GM12878 (cell line): ENCODE data around the gene UHRF1. TPM values are rescaled to one million over a fixed set of nuclear protein-coding genes. Genes with fewer than 3 reads are reported as not detected.

Experiments used
- BRCA1 ChIP-seq: IDR thresholded peaks from 2 replicates; pipeline ENCODE4 v1.6.1; 2011; ENCODE audit warnings: low read depth, low read length, improper control_type of control experiment
- CEBPB ChIP-seq, 2 experiments: fragments of 150-350 bp in 1 of 2; IDR thresholded peaks; 2 replicates each; pipeline ENCODE4 v1.6.1; 2012 to 2014; ENCODE audit warnings: low read depth in 2 of 2, low read length in 2 of 2, borderline replicate concordance in 1 of 2, inconsistent platforms in 1 of 2
- E2F4 ChIP-seq: IDR thresholded peaks from 2 replicates; pipeline ENCODE4 v1.6.1; 2012; ENCODE audit warnings: low read depth, low read length, improper control_type of control experiment
- ESRRA ChIP-seq: IDR thresholded peaks from 2 replicates; pipeline ENCODE4 v1.6.1; 2012; ENCODE audit warnings: mild to moderate bottlenecking, low read length, improper control_type of control experiment
- ETV6 ChIP-seq, 2 experiments: fragments of 450-650 bp in 1 of 2; IDR thresholded peaks in 1 of 2; conservative IDR thresholded peaks in 1 of 2; 2 replicates each; pipeline ENCODE4 v1.6.1; 2014; ENCODE audit warnings: antibody characterized with exemption in 1 of 2, borderline replicate concordance in 1 of 2, low read depth in 1 of 2, mild to moderate bottlenecking in 1 of 2, moderate library complexity in 1 of 2
- NFYB ChIP-seq: IDR thresholded peaks from 2 replicates; pipeline ENCODE4 v1.6.1; 2011; ENCODE audit warnings: low read depth, mild to moderate bottlenecking, low read length, improper control_type of control experiment, moderate library complexity; ENCODE audit not compliant: insufficient read depth
- POLR2A ChIP-seq: IDR thresholded peaks from 2 replicates; pipeline ENCODE4 v1.6.1; 2011; ENCODE audit warnings: low read depth, mild to moderate bottlenecking, low read length
- RUNX3 ChIP-seq: IDR thresholded peaks from 2 replicates; pipeline ENCODE4 v1.6.1; 2012; ENCODE audit warnings: low read length, inconsistent platforms
- SUPT20H ChIP-seq: IDR thresholded peaks from 2 replicates; pipeline ENCODE4 v1.6.1; 2011; ENCODE audit warnings: low read depth, mild to moderate bottlenecking, low read length, moderate library complexity, borderline replicate concordance; ENCODE audit not compliant: control insufficient read depth
- ZBTB40 ChIP-seq: fragments of 450-650 bp; IDR thresholded peaks from 2 replicates; pipeline ENCODE4 v1.6.1; 2016; ENCODE audit warnings: mild to moderate bottlenecking, moderate library complexity, borderline replicate concordance
- polyA plus RNA-seq, 11 experiments: library from polyadenylated mRNA; depleted of rRNA in 4 of 11; unstranded in 6 of 11; stranded (reverse) in 5 of 11; fragments of >200 nt; fragmentation: Nextera tagmentation in 4 of 11; fragmentation: Illumina TruSeq in 1 of 11; extraction: Ambion mirVana in 4 of 11; extraction: Trizol in 1 of 11; gene quantifications; 1 replicate in 1 of 11; 2 replicates in 10 of 11; pipeline versions ENCODE4 v1.2.1 to v1.2.3, GENCODE V29; 2011 to 2016; ENCODE audit warnings: inconsistent platforms in 2 of 11, missing spikeins in 2 of 11, low read depth in 1 of 11
- total RNA-seq, 4 experiments: library from RNA; depleted of rRNA in 3 of 4; stranded (reverse); fragments of >200 nt in 3 of 4; fragmentation: Illumina TruSeq in 1 of 4; extraction: Trizol in 1 of 4; gene quantifications; 2 replicates each; pipeline versions ENCODE4 v1.2.1 to v1.2.3, GENCODE V29; 2013 to 2021

UHRF1 gene
- total and polyA plus RNA-seq, 10 of the 15 experiments (the other 5 are each of a cell fraction or from before 2014, with no cell fraction given) = 13.0 to 109 (median 37.7) TPM

- TF ChIP-seq E2F4 (no peak), RUNX3 (no peak), BRCA1 (no peak), POLR2A (no peak), SUPT20H (no peak), ZBTB40 (no peak), CEBPB (IDR thresholded peaks at IDR 0.05; ENCODE audit: borderline replicate concordance in 1 of 2, low read depth in 2 of 2, low read length in 2 of 2) (no peak), NFYB (no peak), ESRRA (no peak), ETV6 (conservative IDR thresholded peaks at IDR 0.05 in 1 of 2, IDR thresholded peaks at IDR 0.05 in 1 of 2; ENCODE audit: borderline replicate concordance in 1 of 2, low read depth in 1 of 2) (no peak)
Observed at GRCh38 chr19:4877753-4878490, 31.4 kb upstream of the UHRF1 start (continued).
